HepG2 (cell line): ENCODE measurements around the gene PTPRM.

Experiments
- SMC3 ChIP-seq: IDR thresholded peaks from 2 replicates; pipeline ENCODE4 v1.6.1; 2011; ENCODE audit warnings: low read length, improper control_type of control experiment
- SNRNP70 ChIP-seq: fragments of 200-400 bp; formaldehyde crosslinking; IDR thresholded peaks from 2 replicates; pipeline ENCODE4 v1.6.1; 2017; ENCODE audit warnings: mild to moderate bottlenecking, low read depth, low read length, moderate library complexity
- ZNF274 ChIP-seq: sonication (generic); formaldehyde crosslinking; IDR thresholded peaks from 2 replicates; pipeline ENCODE4 v1.5.1; 2020; ENCODE audit warnings: mild to moderate bottlenecking, missing genetic modification reagents
- ZNF292 ChIP-seq: sonication (generic); formaldehyde crosslinking; IDR thresholded peaks from 2 replicates; pipeline ENCODE4 v1.8.1; 2022; ENCODE audit warnings: mild to moderate bottlenecking, low read depth, missing genetic modification reagents, borderline replicate concordance
- TF ChIP-seq, protein P1 (sequence below): sonication (generic); formaldehyde crosslinking; IDR thresholded peaks from 2 replicates; pipeline ENCODE4 v1.5.0; 2020; ENCODE audit warnings: mild to moderate bottlenecking, missing genetic modification reagents, moderate library complexity
- TF ChIP-seq, protein P2 (sequence below): sonication (generic); formaldehyde crosslinking; IDR thresholded peaks from 2 replicates; pipeline ENCODE4 v1.5.1; 2020; ENCODE audit warnings: mild to moderate bottlenecking, missing genetic modification reagents, moderate library complexity

- TF ChIP-seq, protein P1, sequence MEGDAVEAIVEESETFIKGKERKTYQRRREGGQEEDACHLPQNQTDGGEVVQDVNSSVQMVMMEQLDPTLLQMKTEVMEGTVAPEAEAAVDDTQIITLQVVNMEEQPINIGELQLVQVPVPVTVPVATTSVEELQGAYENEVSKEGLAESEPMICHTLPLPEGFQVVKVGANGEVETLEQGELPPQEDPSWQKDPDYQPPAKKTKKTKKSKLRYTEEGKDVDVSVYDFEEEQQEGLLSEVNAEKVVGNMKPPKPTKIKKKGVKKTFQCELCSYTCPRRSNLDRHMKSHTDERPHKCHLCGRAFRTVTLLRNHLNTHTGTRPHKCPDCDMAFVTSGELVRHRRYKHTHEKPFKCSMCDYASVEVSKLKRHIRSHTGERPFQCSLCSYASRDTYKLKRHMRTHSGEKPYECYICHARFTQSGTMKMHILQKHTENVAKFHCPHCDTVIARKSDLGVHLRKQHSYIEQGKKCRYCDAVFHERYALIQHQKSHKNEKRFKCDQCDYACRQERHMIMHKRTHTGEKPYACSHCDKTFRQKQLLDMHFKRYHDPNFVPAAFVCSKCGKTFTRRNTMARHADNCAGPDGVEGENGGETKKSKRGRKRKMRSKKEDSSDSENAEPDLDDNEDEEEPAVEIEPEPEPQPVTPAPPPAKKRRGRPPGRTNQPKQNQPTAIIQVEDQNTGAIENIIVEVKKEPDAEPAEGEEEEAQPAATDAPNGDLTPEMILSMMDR (CRISPR knock-in tag), result no peak
- no peak for TF ChIP-seq SMC3
- TF ChIP-seq, protein P2, sequence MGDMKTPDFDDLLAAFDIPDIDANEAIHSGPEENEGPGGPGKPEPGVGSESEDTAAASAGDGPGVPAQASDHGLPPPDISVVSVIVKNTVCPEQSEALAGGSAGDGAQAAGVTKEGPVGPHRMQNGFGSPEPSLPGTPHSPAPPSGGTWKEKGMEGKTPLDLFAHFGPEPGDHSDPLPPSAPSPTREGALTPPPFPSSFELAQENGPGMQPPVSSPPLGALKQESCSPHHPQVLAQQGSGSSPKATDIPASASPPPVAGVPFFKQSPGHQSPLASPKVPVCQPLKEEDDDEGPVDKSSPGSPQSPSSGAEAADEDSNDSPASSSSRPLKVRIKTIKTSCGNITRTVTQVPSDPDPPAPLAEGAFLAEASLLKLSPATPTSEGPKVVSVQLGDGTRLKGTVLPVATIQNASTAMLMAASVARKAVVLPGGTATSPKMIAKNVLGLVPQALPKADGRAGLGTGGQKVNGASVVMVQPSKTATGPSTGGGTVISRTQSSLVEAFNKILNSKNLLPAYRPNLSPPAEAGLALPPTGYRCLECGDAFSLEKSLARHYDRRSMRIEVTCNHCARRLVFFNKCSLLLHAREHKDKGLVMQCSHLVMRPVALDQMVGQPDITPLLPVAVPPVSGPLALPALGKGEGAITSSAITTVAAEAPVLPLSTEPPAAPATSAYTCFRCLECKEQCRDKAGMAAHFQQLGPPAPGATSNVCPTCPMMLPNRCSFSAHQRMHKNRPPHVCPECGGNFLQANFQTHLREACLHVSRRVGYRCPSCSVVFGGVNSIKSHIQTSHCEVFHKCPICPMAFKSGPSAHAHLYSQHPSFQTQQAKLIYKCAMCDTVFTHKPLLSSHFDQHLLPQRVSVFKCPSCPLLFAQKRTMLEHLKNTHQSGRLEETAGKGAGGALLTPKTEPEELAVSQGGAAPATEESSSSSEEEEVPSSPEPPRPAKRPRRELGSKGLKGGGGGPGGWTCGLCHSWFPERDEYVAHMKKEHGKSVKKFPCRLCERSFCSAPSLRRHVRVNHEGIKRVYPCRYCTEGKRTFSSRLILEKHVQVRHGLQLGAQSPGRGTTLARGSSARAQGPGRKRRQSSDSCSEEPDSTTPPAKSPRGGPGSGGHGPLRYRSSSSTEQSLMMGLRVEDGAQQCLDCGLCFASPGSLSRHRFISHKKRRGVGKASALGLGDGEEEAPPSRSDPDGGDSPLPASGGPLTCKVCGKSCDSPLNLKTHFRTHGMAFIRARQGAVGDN (CRISPR knock-in tag), result no peak
- no peak for TF ChIP-seq SNRNP70
- TF ChIP-seq ZNF274 (CRISPR knock-in tag), result no peak
- no peak for TF ChIP-seq ZNF292 (CRISPR knock-in tag)
Measured at GRCh38 chr18:8254654-8255053, 687.5 kb downstream of the PTPRM start.
